ENCODE data around the gene GPR171.

GPR171 gene

GRCh38 chr3:151197981-151198767 is 4.8 kb downstream of the GPR171 start:
- in situ Hi-C loops (cut with MboI; ENCODE audit: low pct_unique_long_range_greater_than_20kb, low sequenced_read_pairs, unreplicated experiment), result no loop called here
- TF ChIP-seq CTCF (IDR thresholded peaks at IDR 0.05; ENCODE audit: extremely low read depth, insufficient read depth, missing control alignments), result no peak

GRCh38 chr3:151197228-151197627 is 5.8 kb downstream of the GPR171 start:
- TF ChIP-seq CTCF (IDR thresholded peaks at IDR 0.05; ENCODE audit: extremely low read depth, insufficient read depth, missing control alignments), result no peak
- DNase-seq (ENCODE audit: low spot score), result no peak
- in situ Hi-C loops (cut with MboI; ENCODE audit: low pct_unique_long_range_greater_than_20kb, low sequenced_read_pairs, unreplicated experiment), result no loop called here

More at GRCh38 chr3:151197981-151198767, 4.8 kb downstream of the GPR171 start:
- DNase-seq (ENCODE audit: low spot score), result no peak

GRCh38 chr3:151196434-151196833 is 6.6 kb downstream of the GPR171 start:
- in situ Hi-C loops (cut with MboI; ENCODE audit: low pct_unique_long_range_greater_than_20kb, low sequenced_read_pairs, unreplicated experiment), result no loop called here
- no peak for TF ChIP-seq CTCF (IDR thresholded peaks at IDR 0.05; ENCODE audit: extremely low read depth, insufficient read depth, missing control alignments)
- no peak for DNase-seq (ENCODE audit: low spot score)

GRCh38 chr3:151195826-151196225 is 7.2 kb downstream of the GPR171 start:
- TF ChIP-seq CTCF (IDR thresholded peaks at IDR 0.05; ENCODE audit: extremely low read depth, insufficient read depth, missing control alignments), result no peak
- DNase-seq (ENCODE audit: low spot score), result no peak
- in situ Hi-C loops (cut with MboI; ENCODE audit: low pct_unique_long_range_greater_than_20kb, low sequenced_read_pairs, unreplicated experiment), result no loop called here

- DNase-seq (ENCODE audit: low spot score), result no peak
- TF ChIP-seq CTCF (IDR thresholded peaks at IDR 0.05; ENCODE audit: extremely low read depth, insufficient read depth, missing control alignments), result no peak
- in situ Hi-C loops (cut with MboI; ENCODE audit: low pct_unique_long_range_greater_than_20kb, low sequenced_read_pairs, unreplicated experiment), result no loop called here
These were observed 10.5 kb downstream of the GPR171 start for GRCh38 chr3:151192545-151192944.

- DNase-seq (ENCODE audit: low spot score), result no peak
- TF ChIP-seq CTCF (IDR thresholded peaks at IDR 0.05; ENCODE audit: extremely low read depth, insufficient read depth, missing control alignments), result no peak
- in situ Hi-C loops (cut with MboI; ENCODE audit: low pct_unique_long_range_greater_than_20kb, low sequenced_read_pairs, unreplicated experiment), result no loop called here
These were observed 11.9 kb downstream of the GPR171 start for GRCh38 chr3:151191095-151191494.

Data from GM13977 (cell line).